HepG2 (cell line): ENCODE measurements around the gene OLAH.
"Not testable (repeated sequence)": the region's sequence is repeated elsewhere in the genome, so short reads cannot be mapped to it uniquely, and the experiment has no call there.

ENCODE experiments used
- CTCF ChIP-seq: sonication (generic); formaldehyde crosslinking; IDR thresholded peaks from 2 replicates; pipeline ENCODE4 v1.5.0; 2020; ENCODE audit warnings: mild to moderate bottlenecking, missing genetic modification reagents, moderate library complexity
- HDAC2 ChIP-seq: sonication (generic); formaldehyde crosslinking; IDR thresholded peaks from 2 replicates; pipeline ENCODE4 v1.4.0; 2020; ENCODE audit warnings: missing genetic modification reagents
- HMGXB4 ChIP-seq, 2 experiments: sonication (generic) in 1 of 2; formaldehyde crosslinking in 1 of 2; IDR thresholded peaks; 2 replicates each; pipeline versions ENCODE4 v1.4.0 to v1.6.1; 2018 to 2020; ENCODE audit warnings: missing genetic modification reagents in 2 of 2, borderline replicate concordance in 1 of 2, low read depth in 1 of 2, mild to moderate bottlenecking in 1 of 2, missing biosample characterization in 1 of 2
- HNRNPL ChIP-seq: fragments of 200-400 bp; formaldehyde crosslinking; IDR thresholded peaks from 2 replicates; pipeline ENCODE4 v1.6.1; 2017; ENCODE audit warnings: mild to moderate bottlenecking, low read depth, low read length
- POGK ChIP-seq: sonication (generic); formaldehyde crosslinking; conservative IDR thresholded peaks from 2 replicates; pipeline ENCODE4 v1.8.0; 2022; ENCODE audit warnings: mild to moderate bottlenecking, moderate library complexity, missing genetic modification reagents
- RERE ChIP-seq: IDR thresholded peaks from 2 replicates; pipeline ENCODE4 v1.6.1; 2016; ENCODE audit warnings: low read depth, missing genetic modification reagents, missing compliant biosample characterization
- RFXANK ChIP-seq: IDR thresholded peaks from 2 replicates; pipeline ENCODE4 v1.6.1; 2016
- USF2 ChIP-seq, 2 experiments: sonication (generic) in 1 of 2; formaldehyde crosslinking in 1 of 2; IDR thresholded peaks; 2 replicates each; pipeline versions ENCODE4 v1.5.1 to v1.6.1; 2011 to 2020; ENCODE audit warnings: borderline replicate concordance in 1 of 2, low read depth in 1 of 2, low read length in 1 of 2, mild to moderate bottlenecking in 1 of 2, missing genetic modification reagents in 1 of 2, moderate library complexity in 1 of 2
- ZBTB25 ChIP-seq: IDR thresholded peaks from 2 replicates; pipeline ENCODE4 v1.6.1; 2018; ENCODE audit warnings: missing genetic modification reagents
- ZNF335 ChIP-seq: sonication (generic); formaldehyde crosslinking; IDR thresholded peaks from 2 replicates; pipeline ENCODE4 v1.4.0; 2020; ENCODE audit warnings: missing genetic modification reagents

- TF ChIP-seq HNRNPL; HMGXB4 (CRISPR knock-in tag; IDR thresholded peaks at IDR 0.05; ENCODE audit: borderline replicate concordance in 1 of 2, low read depth in 1 of 2); ZBTB25 (CRISPR knock-in tag); CTCF (CRISPR knock-in tag); USF2 (IDR thresholded peaks at IDR 0.05; ENCODE audit: low read depth, low read length); USF2 (CRISPR knock-in tag; IDR thresholded peaks at IDR 0.05; ENCODE audit: borderline replicate concordance); ZNF335 (CRISPR knock-in tag); RFXANK (CRISPR knock-in tag); HDAC2 (CRISPR knock-in tag); POGK (CRISPR knock-in tag); RERE (CRISPR knock-in tag): not testable (repeated sequence)
Observed at GRCh38 chr10:15013530-15013929, 30.2 kb upstream of the OLAH start.
